Liver (tissue), 9 donors: ENCODE measurements around the gene PLA2G4B. TPM values are rescaled to one million over a fixed set of nuclear protein-coding genes. Genes with fewer than 3 reads are reported as not detected.

ENCODE experiments used
- DNase-seq: peaks from one replicate; pipeline ENCODE4 v3.0.0-alpha.2; 2017; ENCODE audit warnings: low spot score
- H3K27ac ChIP-seq, 2 donors: one replicate each; pipeline ENCODE4 v1.7.0; 2013; ENCODE audit warnings: inconsistent platforms in 2 of 2, low read length in 2 of 2, control low read depth in 1 of 2, low read depth in 1 of 2, mild to moderate bottlenecking in 1 of 2
- H3K27me3 ChIP-seq, 4 donors: one replicate each; pipeline versions ENCODE4 v1.6.1 to v1.7.0; 2013; ENCODE audit warnings: low read length in 3 of 4, inconsistent platforms in 1 of 4, mild to moderate bottlenecking in 1 of 4, moderate library complexity in 1 of 4; ENCODE audit not compliant: control insufficient read depth in 4 of 4, insufficient read depth in 4 of 4
- H3K36me3 ChIP-seq, 4 donors: one replicate each; pipeline versions ENCODE4 v1.6.1 to v1.7.0; 2013; ENCODE audit warnings: low read length in 3 of 4, mild to moderate bottlenecking in 3 of 4, low read depth in 1 of 4, moderate library complexity in 1 of 4; ENCODE audit not compliant: control insufficient read depth in 4 of 4, insufficient read depth in 3 of 4
- H3K4me1 ChIP-seq, 4 donors: one replicate each; pipeline versions ENCODE4 v1.6.1 to v1.7.0; 2013; ENCODE audit warnings: low read length in 3 of 4, mild to moderate bottlenecking in 3 of 4, moderate library complexity in 1 of 4; ENCODE audit not compliant: control insufficient read depth in 4 of 4, insufficient read depth in 4 of 4
- H3K4me3 ChIP-seq, 3 donors: one replicate each; pipeline versions ENCODE4 v1.6.1 to v1.7.0; 2013; ENCODE audit warnings: low read length in 3 of 3, control low read depth in 1 of 3, low read depth in 1 of 3, mild to moderate bottlenecking in 1 of 3
- H3K9ac ChIP-seq, 2 donors: one replicate each; pipeline ENCODE4 v1.7.0; 2013; ENCODE audit warnings: low read length in 2 of 2, mild to moderate bottlenecking in 2 of 2, moderate library complexity in 2 of 2, control low read depth in 1 of 2, low read depth in 1 of 2
- H3K9me3 ChIP-seq, 4 donors: one replicate each; pipeline versions ENCODE4 v1.6.1 to v1.7.0; 2013; ENCODE audit warnings: low read length in 3 of 4; ENCODE audit not compliant: control insufficient read depth in 4 of 4
- EGR1 ChIP-seq, 2 donors: IDR thresholded peaks; 2 replicates each; pipeline ENCODE4 v1.6.1; 2016 to 2018; ENCODE audit warnings: antibody characterized with exemption in 2 of 2, low read depth in 2 of 2
- FOXA1 ChIP-seq: IDR thresholded peaks from 2 replicates; pipeline ENCODE4 v1.6.1; 2016; ENCODE audit warnings: antibody characterized with exemption
- FOXA2 ChIP-seq: IDR thresholded peaks from 2 replicates; pipeline ENCODE4 v1.6.1; 2016; ENCODE audit warnings: antibody characterized with exemption
- GABPA ChIP-seq, 2 donors: IDR thresholded peaks in 1 of 2; conservative IDR thresholded peaks in 1 of 2; 2 replicates each; pipeline ENCODE4 v1.6.1; 2016; ENCODE audit warnings: antibody characterized with exemption in 2 of 2, mild to moderate bottlenecking in 1 of 2, moderate library complexity in 1 of 2
- HNF4A ChIP-seq, 2 donors: conservative IDR thresholded peaks; 2 replicates each; pipeline ENCODE4 v1.6.1; 2016; ENCODE audit warnings: antibody characterized with exemption in 2 of 2, mild to moderate bottlenecking in 2 of 2
- HNF4G ChIP-seq: IDR thresholded peaks from 2 replicates; pipeline ENCODE4 v1.6.1; 2016; ENCODE audit warnings: antibody characterized with exemption
- JUND ChIP-seq, 2 donors: IDR thresholded peaks; 2 replicates each; pipeline ENCODE4 v1.6.1; 2016; ENCODE audit warnings: antibody characterized with exemption in 2 of 2
- NR2F2 ChIP-seq: IDR thresholded peaks from 2 replicates; pipeline ENCODE4 v1.6.1; 2016; ENCODE audit warnings: antibody characterized with exemption
- RAD21 ChIP-seq, 2 donors: IDR thresholded peaks; 2 replicates each; pipeline ENCODE4 v1.6.1; 2016; ENCODE audit warnings: antibody characterized with exemption in 2 of 2, mild to moderate bottlenecking in 2 of 2
- RXRA ChIP-seq, 2 donors: IDR thresholded peaks; 2 replicates each; pipeline ENCODE4 v1.6.1; 2017 to 2018; ENCODE audit warnings: antibody characterized with exemption in 2 of 2, mild to moderate bottlenecking in 1 of 2
- SP1 ChIP-seq: IDR thresholded peaks from 2 replicates; pipeline ENCODE4 v1.6.1; 2018; ENCODE audit warnings: antibody characterized with exemption, mild to moderate bottlenecking
- TAF1 ChIP-seq: conservative IDR thresholded peaks from 2 replicates; pipeline ENCODE4 v1.6.1; 2016; ENCODE audit warnings: antibody characterized with exemption, mild to moderate bottlenecking
- YY1 ChIP-seq: IDR thresholded peaks from 2 replicates; pipeline ENCODE4 v1.6.1; 2016; ENCODE audit warnings: antibody characterized with exemption, mild to moderate bottlenecking
- WGBS: extraction: QIAGEN DNeasy Blood & Tissue Kit; methylation state at CpG from one replicate; pipeline ENCODE4 v1.1.7; 2013; 5-methylcytosine and 5-hydroxymethylcytosine counted together
- polyA plus RNA-seq, 2 donors: library from polyadenylated mRNA; stranded (reverse) in 1 of 2; unstranded in 1 of 2; fragments of 200-250 nt in 1 of 2; fragments of >200 nt in 1 of 2; fragmentation: Nextera tagmentation in 1 of 2; extraction: Ambion mirVana in 1 of 2; gene quantifications; one replicate each; pipeline versions ENCODE4 v1.2.1 to v1.2.3, GENCODE V29; 2013 to 2015
- total RNA-seq, 2 donors: library from RNA; depleted of rRNA; stranded (reverse); fragments of >200 nt; gene quantifications; one replicate each; pipeline ENCODE4 v1.2.3, GENCODE V29; 2014
- TF ChIP-seq, protein P1 (sequence below): IDR thresholded peaks from 2 replicates; pipeline ENCODE4 v1.6.1; 2016; ENCODE audit warnings: antibody characterized with exemption
- TF ChIP-seq, protein P2 (sequence below): IDR thresholded peaks from 2 replicates; pipeline ENCODE4 v1.6.1; 2016; ENCODE audit warnings: antibody characterized with exemption
- TF ChIP-seq, protein P3 (sequence below): IDR thresholded peaks from 2 replicates; pipeline ENCODE4 v1.6.1; 2016; ENCODE audit warnings: antibody characterized with exemption
- TF ChIP-seq, protein P4 (sequence below): IDR thresholded peaks from 2 replicates; pipeline ENCODE4 v1.6.1; 2016; ENCODE audit warnings: antibody characterized with exemption, mild to moderate bottlenecking
- donor health status: healthy.
- donor health status: healthy.
- donor health status: healthy.
- donor health status: healthy.
- donor health status: healthy.

Gene PLA2G4B
- total and polyA plus RNA-seq, 4 donors = 0.33 to 3.6 (median 2.3) TPM

DNA sequence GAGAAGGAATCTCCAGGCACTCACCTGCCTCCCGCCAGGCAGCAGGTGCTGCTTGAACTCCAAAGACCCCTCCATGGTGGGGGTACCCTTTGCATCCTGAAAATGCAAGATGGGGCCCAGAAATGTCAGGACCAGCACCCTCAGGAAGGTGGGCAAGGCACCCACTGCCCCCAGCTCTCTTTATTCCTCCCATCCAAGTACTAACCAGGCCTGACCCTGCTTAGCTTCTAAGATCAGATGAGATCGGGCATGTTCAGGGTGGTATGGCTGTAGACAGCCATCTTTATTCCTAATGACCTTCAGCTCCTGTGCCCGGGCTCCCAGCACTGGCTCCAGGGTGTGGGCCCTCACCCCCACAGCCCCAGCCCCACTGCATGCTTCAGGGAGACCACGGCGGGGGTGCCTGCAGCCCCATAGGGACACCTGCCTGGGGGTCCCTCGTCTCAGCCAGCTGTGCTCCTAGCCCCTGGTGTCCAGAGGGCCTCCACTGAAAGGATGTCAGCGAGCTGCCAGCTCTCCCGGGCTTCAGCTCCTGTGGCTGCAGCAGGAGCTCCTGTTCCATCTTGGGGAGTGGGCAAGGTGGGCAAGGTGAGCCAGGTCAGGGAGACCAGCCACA, 13.2 kb downstream of the PLA2G4B start:
- no peak for DNase-seq
- Histone ChIP-seq H3K9me3 (no peaks in the 10 kb centered on the region), H3K36me3 (peaks cover 6 to 22% (median 13%) of the 10 kb centered on the region in 4 donors), H3K27ac (no peak overlapping the region), H3K27me3 (no peaks in the 10 kb centered on the region), H3K4me1 (no peaks in the 10 kb centered on the region), H3K9ac (no peak overlapping the region), H3K4me3 (no peak overlapping the region)
- TF ChIP-seq TAF1 = no peak
- TF ChIP-seq, protein P1, sequence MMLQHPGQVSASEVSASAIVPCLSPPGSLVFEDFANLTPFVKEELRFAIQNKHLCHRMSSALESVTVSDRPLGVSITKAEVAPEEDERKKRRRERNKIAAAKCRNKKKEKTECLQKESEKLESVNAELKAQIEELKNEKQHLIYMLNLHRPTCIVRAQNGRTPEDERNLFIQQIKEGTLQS = no peak
- TF ChIP-seq HNF4A (conservative IDR thresholded peaks at IDR 0.05) = no peak
- TF ChIP-seq EGR1 (IDR thresholded peaks at IDR 0.05; ENCODE audit: low read depth in 2 of 2) = no peak
- TF ChIP-seq NR2F2 = no peak
- no peak for TF ChIP-seq FOXA2
- no peak for TF ChIP-seq GABPA (IDR thresholded peaks at IDR 0.05 in 1 of 2, conservative IDR thresholded peaks at IDR 0.05 in 1 of 2)
- TF ChIP-seq, protein P2, sequence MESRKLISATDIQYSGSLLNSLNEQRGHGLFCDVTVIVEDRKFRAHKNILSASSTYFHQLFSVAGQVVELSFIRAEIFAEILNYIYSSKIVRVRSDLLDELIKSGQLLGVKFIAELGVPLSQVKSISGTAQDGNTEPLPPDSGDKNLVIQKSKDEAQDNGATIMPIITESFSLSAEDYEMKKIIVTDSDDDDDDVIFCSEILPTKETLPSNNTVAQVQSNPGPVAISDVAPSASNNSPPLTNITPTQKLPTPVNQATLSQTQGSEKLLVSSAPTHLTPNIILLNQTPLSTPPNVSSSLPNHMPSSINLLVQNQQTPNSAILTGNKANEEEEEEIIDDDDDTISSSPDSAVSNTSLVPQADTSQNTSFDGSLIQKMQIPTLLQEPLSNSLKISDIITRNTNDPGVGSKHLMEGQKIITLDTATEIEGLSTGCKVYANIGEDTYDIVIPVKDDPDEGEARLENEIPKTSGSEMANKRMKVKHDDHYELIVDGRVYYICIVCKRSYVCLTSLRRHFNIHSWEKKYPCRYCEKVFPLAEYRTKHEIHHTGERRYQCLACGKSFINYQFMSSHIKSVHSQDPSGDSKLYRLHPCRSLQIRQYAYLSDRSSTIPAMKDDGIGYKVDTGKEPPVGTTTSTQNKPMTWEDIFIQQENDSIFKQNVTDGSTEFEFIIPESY = no peak
- TF ChIP-seq FOXA1 = no peak
- TF ChIP-seq JUND (IDR thresholded peaks at IDR 0.05) = no peak
- no peak for TF ChIP-seq RXRA (IDR thresholded peaks at IDR 0.05)
- no peak for TF ChIP-seq RAD21 (IDR thresholded peaks at IDR 0.05)
- WGBS = 89% methylated on average over 8 of the region's 8 CpGs

DNA sequence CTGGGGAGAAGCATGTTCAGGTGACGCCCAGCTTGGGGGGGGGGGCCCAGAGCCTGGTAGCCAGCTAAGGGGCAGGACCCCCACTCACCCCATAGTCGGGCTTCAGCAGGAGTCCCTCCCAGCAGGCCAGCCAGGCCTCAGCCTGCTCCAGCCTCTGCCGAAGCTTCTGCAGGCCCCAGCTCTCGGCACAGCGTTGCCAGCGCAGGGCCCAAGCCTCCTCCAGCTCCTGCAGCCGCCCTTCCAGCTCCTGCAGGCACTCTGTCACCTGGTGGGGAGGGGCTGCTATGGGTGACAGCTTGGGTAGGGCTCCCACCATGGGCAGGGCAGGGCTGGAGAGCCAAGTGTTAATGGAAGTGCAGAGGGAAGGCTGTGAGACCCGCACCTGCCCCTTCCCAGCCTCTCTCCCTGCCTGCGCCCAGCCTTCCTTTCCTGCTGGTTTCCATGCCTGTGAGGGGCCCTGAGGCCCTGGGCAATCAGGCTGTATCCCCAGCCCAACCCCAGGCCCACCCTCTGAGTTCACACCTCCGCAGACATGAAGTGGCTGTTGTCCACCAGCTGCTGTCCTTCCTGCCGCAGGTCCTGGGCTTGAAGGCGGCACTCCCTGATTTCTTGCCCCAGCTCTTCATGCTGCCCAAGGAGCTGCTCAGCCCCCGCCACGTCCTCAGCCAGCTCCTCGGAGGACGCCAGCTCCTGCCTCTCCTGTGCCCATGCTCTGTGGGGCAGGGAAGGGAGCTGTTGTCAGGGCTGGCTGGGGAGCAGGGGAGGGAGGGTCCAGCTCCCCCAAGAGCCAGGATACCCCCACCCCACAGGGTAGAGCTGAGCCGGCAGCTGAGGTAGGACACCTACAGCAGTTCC, 14.3 kb downstream of the PLA2G4B start:
- Histone ChIP-seq H3K4me1 (no peaks in the 10 kb centered on the region), H3K9ac (no peak overlapping the region), H3K9me3 (no peaks in the 10 kb centered on the region), H3K36me3 (peaks cover 2 to 11% (median 3%) of the 10 kb centered on the region in 4 donors), H3K27me3 (no peaks in the 10 kb centered on the region), H3K4me3 (no peak overlapping the region), H3K27ac (no peak overlapping the region)
- WGBS = 86% methylated on average over 17 of the region's 17 CpGs
- DNase-seq = no peak
- no peak for TF ChIP-seq EGR1 (IDR thresholded peaks at IDR 0.05; ENCODE audit: low read depth in 2 of 2)
- no peak for TF ChIP-seq TAF1
- TF ChIP-seq SP1 = no peak
- TF ChIP-seq HNF4A (conservative IDR thresholded peaks at IDR 0.05) = no peak
- TF ChIP-seq FOXA2 = no peak
- TF ChIP-seq, protein P3, sequence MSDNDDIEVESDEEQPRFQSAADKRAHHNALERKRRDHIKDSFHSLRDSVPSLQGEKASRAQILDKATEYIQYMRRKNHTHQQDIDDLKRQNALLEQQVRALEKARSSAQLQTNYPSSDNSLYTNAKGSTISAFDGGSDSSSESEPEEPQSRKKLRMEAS = no peak
- TF ChIP-seq YY1 = no peak
- no peak for TF ChIP-seq RXRA (IDR thresholded peaks at IDR 0.05)
- no peak for TF ChIP-seq RAD21 (IDR thresholded peaks at IDR 0.05)
- TF ChIP-seq GABPA (IDR thresholded peaks at IDR 0.05 in 1 of 2, conservative IDR thresholded peaks at IDR 0.05 in 1 of 2) = no peak
- TF ChIP-seq, protein P2 = no peak
- TF ChIP-seq HNF4G = no peak
- TF ChIP-seq, protein P4, sequence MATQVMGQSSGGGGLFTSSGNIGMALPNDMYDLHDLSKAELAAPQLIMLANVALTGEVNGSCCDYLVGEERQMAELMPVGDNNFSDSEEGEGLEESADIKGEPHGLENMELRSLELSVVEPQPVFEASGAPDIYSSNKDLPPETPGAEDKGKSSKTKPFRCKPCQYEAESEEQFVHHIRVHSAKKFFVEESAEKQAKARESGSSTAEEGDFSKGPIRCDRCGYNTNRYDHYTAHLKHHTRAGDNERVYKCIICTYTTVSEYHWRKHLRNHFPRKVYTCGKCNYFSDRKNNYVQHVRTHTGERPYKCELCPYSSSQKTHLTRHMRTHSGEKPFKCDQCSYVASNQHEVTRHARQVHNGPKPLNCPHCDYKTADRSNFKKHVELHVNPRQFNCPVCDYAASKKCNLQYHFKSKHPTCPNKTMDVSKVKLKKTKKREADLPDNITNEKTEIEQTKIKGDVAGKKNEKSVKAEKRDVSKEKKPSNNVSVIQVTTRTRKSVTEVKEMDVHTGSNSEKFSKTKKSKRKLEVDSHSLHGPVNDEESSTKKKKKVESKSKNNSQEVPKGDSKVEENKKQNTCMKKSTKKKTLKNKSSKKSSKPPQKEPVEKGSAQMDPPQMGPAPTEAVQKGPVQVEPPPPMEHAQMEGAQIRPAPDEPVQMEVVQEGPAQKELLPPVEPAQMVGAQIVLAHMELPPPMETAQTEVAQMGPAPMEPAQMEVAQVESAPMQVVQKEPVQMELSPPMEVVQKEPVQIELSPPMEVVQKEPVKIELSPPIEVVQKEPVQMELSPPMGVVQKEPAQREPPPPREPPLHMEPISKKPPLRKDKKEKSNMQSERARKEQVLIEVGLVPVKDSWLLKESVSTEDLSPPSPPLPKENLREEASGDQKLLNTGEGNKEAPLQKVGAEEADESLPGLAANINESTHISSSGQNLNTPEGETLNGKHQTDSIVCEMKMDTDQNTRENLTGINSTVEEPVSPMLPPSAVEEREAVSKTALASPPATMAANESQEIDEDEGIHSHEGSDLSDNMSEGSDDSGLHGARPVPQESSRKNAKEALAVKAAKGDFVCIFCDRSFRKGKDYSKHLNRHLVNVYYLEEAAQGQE = no peak
- no peak for TF ChIP-seq JUND (IDR thresholded peaks at IDR 0.05)
- no peak for TF ChIP-seq FOXA1
- TF ChIP-seq NR2F2 = no peak
